GM12874 (cell line): Measurements from ENCODE around the gene ADAP1.

Source experiments
- CTCF ChIP-seq: IDR thresholded peaks from 2 replicates; pipeline ENCODE4 v1.5.1; 2011; ENCODE audit warnings: low read depth, mild to moderate bottlenecking, control low read depth, low read length, moderate library complexity; ENCODE audit not compliant: insufficient read depth

ADAP1 gene

GRCh38 chr7:904847-905246 is 49.6 kb downstream of the ADAP1 start:
- TF ChIP-seq CTCF = no peak

- no peak for TF ChIP-seq CTCF
Observed at GRCh38 chr7:903921-904755, 50.3 kb downstream of the ADAP1 start.

- TF ChIP-seq CTCF = no peak
Observed at GRCh38 chr7:902996-903395, 51.5 kb downstream of the ADAP1 start.

GRCh38 chr7:901388-902154 is 52.9 kb downstream of the ADAP1 start:
- TF ChIP-seq CTCF = no peak

- TF ChIP-seq CTCF = no peak
Observed at GRCh38 chr7:901041-901387, 53.5 kb downstream of the ADAP1 start.

GRCh38 chr7:900331-901040 is 54.0 kb downstream of the ADAP1 start:
- TF ChIP-seq CTCF = no peak

- no peak for TF ChIP-seq CTCF
Observed at GRCh38 chr7:899806-900205, 54.7 kb downstream of the ADAP1 start.
